HEK293 (cell line): ENCODE data around the gene GMEB1.

Experiments used
- MYNN ChIP-seq: fragments of 450-650 bp; formaldehyde crosslinking; IDR thresholded peaks from 2 replicates; pipeline ENCODE4 v1.5.1; 2016; ENCODE audit warnings: missing biosample characterization, missing genetic modification characterization, borderline replicate concordance
- SP7 ChIP-seq: fragments of 450-650 bp; formaldehyde crosslinking; IDR thresholded peaks from 2 replicates; pipeline ENCODE4 v1.5.1; 2016; ENCODE audit warnings: missing biosample characterization, missing genetic modification characterization
- ZNF785 ChIP-seq: fragments of 450-650 bp; formaldehyde crosslinking; IDR thresholded peaks from 2 replicates; pipeline ENCODE4 v1.5.1; 2016; ENCODE audit warnings: missing biosample characterization, missing genetic modification characterization

DNA sequence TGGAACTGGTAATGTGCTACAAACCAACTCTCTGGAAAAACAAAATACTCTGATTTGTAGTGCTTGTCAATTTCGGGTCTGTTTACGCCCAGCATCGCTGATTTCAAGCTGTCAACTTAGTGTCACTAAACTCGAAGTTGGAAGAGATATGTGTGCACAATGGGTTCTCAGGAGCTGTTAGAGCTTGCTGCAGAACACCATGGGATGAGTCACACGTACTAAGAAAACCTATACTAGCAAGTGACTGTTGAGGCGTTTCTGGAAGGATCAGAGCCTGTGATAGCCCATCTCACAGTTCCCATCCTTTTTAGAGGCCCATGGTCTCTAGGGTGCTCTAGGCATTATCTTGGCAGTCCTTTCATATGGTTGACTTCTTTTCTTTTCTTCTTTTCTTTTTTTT is 14.3 kb downstream of the GMEB1 start:
- no peak for TF ChIP-seq SP7 (tag by site-specific recombination)
- TF ChIP-seq ZNF785 (tag by site-specific recombination), result no peak
- TF ChIP-seq MYNN (tag by site-specific recombination), result no peak
